CD14-positive monocyte (primary cell): ENCODE data around the gene AGXT2. TPM values are rescaled to one million over a fixed set of nuclear protein-coding genes. Genes with fewer than 3 reads are reported as not detected.

Experiments
- DNase-seq, 3 donors: peaks; one replicate each; pipeline ENCODE4 v3.0.0-alpha.2; 2011 to 2022
- H2AFZ ChIP-seq: 2 replicates; pipeline ENCODE4 v1.6.0; 2012; ENCODE audit warnings: mild to moderate bottlenecking, low read depth, low read length, inconsistent platforms; ENCODE audit not compliant: insufficient read depth, poor library complexity, severe bottlenecking
- H3K27ac ChIP-seq, 2 donors: 1 replicate in 1 of 2; 2 replicates in 1 of 2; pipeline ENCODE4 v1.5.1; 2012 to 2013; ENCODE audit warnings: low read length in 2 of 2, control low read depth in 1 of 2, inconsistent platforms in 1 of 2, low read depth in 1 of 2, mild to moderate bottlenecking in 1 of 2
- H3K27me3 ChIP-seq, 2 donors: one replicate each; pipeline versions ENCODE4 v1.6.0 to v1.6.1; 2011 to 2013; ENCODE audit warnings: low read length in 2 of 2; ENCODE audit not compliant: control insufficient read depth in 2 of 2, insufficient read depth in 2 of 2
- H3K36me3 ChIP-seq, 2 donors: replicated peaks in 1 of 2; 1 replicate in 1 of 2; 2 replicates in 1 of 2; pipeline versions ENCODE4 v1.5.1 to v1.6.1; 2012 to 2013; ENCODE audit warnings: low read length in 2 of 2, control low read depth in 1 of 2, inconsistent platforms in 1 of 2, mild to moderate bottlenecking in 1 of 2; ENCODE audit not compliant: insufficient read depth in 2 of 2, control insufficient read depth in 1 of 2
- H3K4me1 ChIP-seq, 2 donors: 1 replicate in 1 of 2; 2 replicates in 1 of 2; pipeline versions ENCODE4 v1.5.1 to v1.6.1; 2012 to 2013; ENCODE audit warnings: low read length in 2 of 2, control low read depth in 1 of 2, inconsistent platforms in 1 of 2, mild to moderate bottlenecking in 1 of 2, moderate library complexity in 1 of 2; ENCODE audit not compliant: insufficient read depth in 2 of 2, control insufficient read depth in 1 of 2
- H3K4me2 ChIP-seq: replicated peaks from 2 replicates; pipeline ENCODE3; 2012; ENCODE audit warnings: low read length, moderate library complexity, mild to moderate bottlenecking; ENCODE audit not compliant: poor library complexity, severe bottlenecking; ENCODE audit errors: extremely low read depth
- H3K4me3 ChIP-seq, 3 experiments: fragments of 200-600 bp in 1 of 3; sonication (generic) in 1 of 3; replicated peaks in 1 of 3; 1 replicate in 2 of 3; 2 replicates in 1 of 3; pipeline ENCODE4 v1.5.1; 2011 to 2013; ENCODE audit warnings: low read length in 3 of 3, mild to moderate bottlenecking in 3 of 3, control low read depth in 2 of 3, low read depth in 2 of 3, inconsistent platforms in 1 of 3, moderate library complexity in 1 of 3
- H3K79me2 ChIP-seq: 2 replicates; pipeline ENCODE4 v1.6.0; 2012; ENCODE audit warnings: mild to moderate bottlenecking, control low read depth, inconsistent platforms, low read length, moderate library complexity; ENCODE audit not compliant: insufficient read depth
- H3K9ac ChIP-seq: 2 replicates; pipeline ENCODE4 v1.6.0; 2017; ENCODE audit warnings: low read length, mild to moderate bottlenecking; ENCODE audit not compliant: insufficient read depth, poor library complexity, severe bottlenecking
- H3K9me3 ChIP-seq, 2 donors: replicated peaks in 1 of 2; 1 replicate in 1 of 2; 2 replicates in 1 of 2; pipeline versions ENCODE4 v1.5.1 to v1.6.1; 2012 to 2013; ENCODE audit warnings: low read length in 2 of 2, control low read depth in 1 of 2; ENCODE audit not compliant: control insufficient read depth in 1 of 2, insufficient read depth in 1 of 2
- H4K20me1 ChIP-seq: 2 replicates; pipeline ENCODE4 v1.6.0; 2012; ENCODE audit warnings: mild to moderate bottlenecking, low read length, control low read depth, moderate library complexity; ENCODE audit not compliant: insufficient read depth
- H3K27ac Mint-ChIP-seq, 7 donors: one replicate each; pipeline ENCODE4 v1.8.0; 2020; ENCODE audit warnings: mild to moderate bottlenecking in 7 of 7, mixed read lengths in 7 of 7, moderate library complexity in 6 of 7, inconsistent platforms in 2 of 7
- H3K27me3 Mint-ChIP-seq, 3 donors: one replicate each; pipeline ENCODE4 v1.8.0; 2021 to 2022; ENCODE audit warnings: low read depth in 3 of 3, mild to moderate bottlenecking in 3 of 3, mixed read lengths in 3 of 3, moderate library complexity in 3 of 3, inconsistent platforms in 1 of 3
- H3K36me3 Mint-ChIP-seq, 2 donors: one replicate each; pipeline ENCODE4 v1.8.0; 2020; ENCODE audit warnings: mixed read lengths in 2 of 2, inconsistent platforms in 1 of 2, mild to moderate bottlenecking in 1 of 2
- H3K4me1 Mint-ChIP-seq: one replicate; pipeline ENCODE4 v1.8.0; 2020; ENCODE audit warnings: mild to moderate bottlenecking, mixed read lengths
- H3K4me3 Mint-ChIP-seq, 2 donors: one replicate each; pipeline ENCODE4 v1.8.0; 2020; ENCODE audit warnings: mild to moderate bottlenecking in 2 of 2, mixed read lengths in 2 of 2, moderate library complexity in 1 of 2
- H3K9me3 Mint-ChIP-seq, 7 donors: one replicate each; pipeline ENCODE4 v1.8.0; 2020 to 2022; ENCODE audit warnings: mixed read lengths in 7 of 7, mild to moderate bottlenecking in 6 of 7, moderate library complexity in 6 of 7, inconsistent platforms in 2 of 7
- WGBS: methylation state at CpG from one replicate; pipeline ENCODE4 v1.1.5; 2013; ENCODE audit warnings: missing lambda C conversion rate; ENCODE audit not compliant: insufficient coverage; 5-methylcytosine and 5-hydroxymethylcytosine counted together
- intact Hi-C, 2 donors: fragments of 100-400 bp; cut with micrococcal nuclease; formaldehyde crosslinking; loops; one replicate each; pipeline versions ENCODE4 v1.15.0 to v1.15.1; 2023
- polyA plus RNA-seq, 3 donors: library from polyadenylated mRNA; depleted of rRNA in 1 of 3; unstranded in 2 of 3; stranded (reverse) in 1 of 3; fragments of 300-500 nt in 2 of 3; fragments of >200 nt in 1 of 3; fragmentation: Illumina TruSeq in 2 of 3; gene quantifications; 1 replicate in 2 of 3; 2 replicates in 1 of 3; pipeline ENCODE4 v1.2.3, GENCODE V29; 2012 to 2021
- TF ChIP-seq, protein P1 (sequence below): fragments of 200-600 bp; IDR thresholded peaks from one replicate; pipeline ENCODE4 v1.8.0; 2022; ENCODE audit warnings: antibody characterized with exemption, mild to moderate bottlenecking

AGXT2 gene
- polyA plus RNA-seq, 3 donors = not detected

DNA sequence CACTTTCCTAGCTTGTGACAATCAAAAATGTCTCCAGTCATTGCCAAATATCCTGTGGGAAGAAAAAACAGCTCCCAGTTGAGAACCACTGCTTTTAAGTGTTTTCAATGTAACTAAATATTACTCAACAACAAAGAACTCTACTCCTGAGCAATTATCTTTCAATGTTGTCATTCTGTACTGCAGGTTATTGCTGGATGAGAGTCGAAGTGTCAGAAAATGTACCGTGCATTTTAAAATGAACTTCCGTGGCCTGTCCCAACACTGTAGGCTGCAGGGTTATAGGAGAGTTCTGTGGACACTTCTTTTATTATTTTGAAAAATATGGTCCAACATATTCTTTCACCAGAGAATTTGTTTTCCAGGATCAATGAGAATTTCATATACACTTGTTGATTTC, 34.8 kb upstream of the AGXT2 start:
- H3K9me3 ChIP-seq = no peaks in the 10 kb centered on the region
- H3K27ac ChIP-seq = no peak overlapping the region
- Mint-ChIP-seq H3K36me3 (peaks cover 58 to 83% of the 10 kb centered on the region in 2 donors), H3K27me3 (peaks cover 0 to 1% (median 1%) of the 10 kb centered on the region in 3 donors), H3K4me1 (no peaks in the 10 kb centered on the region), H3K4me3 (no peak overlapping the region), H3K27ac (no peak overlapping the region), H3K9me3 (peaks cover 0 to 12% (median 3%) of the 10 kb centered on the region in 7 donors)
- no peaks in the 10 kb centered on the region for H4K20me1 ChIP-seq
- DNase-seq = no peak
- H3K4me2 ChIP-seq = no peak overlapping the region
- no peaks in the 10 kb centered on the region for H3K27me3 ChIP-seq
- H3K4me1 ChIP-seq = no peaks in the 10 kb centered on the region
- peaks cover 19 to 59% of the 10 kb centered on the region in 2 donors for H3K36me3 ChIP-seq
- TF ChIP-seq, protein P1, sequence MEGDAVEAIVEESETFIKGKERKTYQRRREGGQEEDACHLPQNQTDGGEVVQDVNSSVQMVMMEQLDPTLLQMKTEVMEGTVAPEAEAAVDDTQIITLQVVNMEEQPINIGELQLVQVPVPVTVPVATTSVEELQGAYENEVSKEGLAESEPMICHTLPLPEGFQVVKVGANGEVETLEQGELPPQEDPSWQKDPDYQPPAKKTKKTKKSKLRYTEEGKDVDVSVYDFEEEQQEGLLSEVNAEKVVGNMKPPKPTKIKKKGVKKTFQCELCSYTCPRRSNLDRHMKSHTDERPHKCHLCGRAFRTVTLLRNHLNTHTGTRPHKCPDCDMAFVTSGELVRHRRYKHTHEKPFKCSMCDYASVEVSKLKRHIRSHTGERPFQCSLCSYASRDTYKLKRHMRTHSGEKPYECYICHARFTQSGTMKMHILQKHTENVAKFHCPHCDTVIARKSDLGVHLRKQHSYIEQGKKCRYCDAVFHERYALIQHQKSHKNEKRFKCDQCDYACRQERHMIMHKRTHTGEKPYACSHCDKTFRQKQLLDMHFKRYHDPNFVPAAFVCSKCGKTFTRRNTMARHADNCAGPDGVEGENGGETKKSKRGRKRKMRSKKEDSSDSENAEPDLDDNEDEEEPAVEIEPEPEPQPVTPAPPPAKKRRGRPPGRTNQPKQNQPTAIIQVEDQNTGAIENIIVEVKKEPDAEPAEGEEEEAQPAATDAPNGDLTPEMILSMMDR = no peak
- H3K4me3 ChIP-seq = no peak overlapping the region
- no peak overlapping the region for H3K9ac ChIP-seq
- H3K79me2 ChIP-seq = no peaks in the 10 kb centered on the region
- H2AFZ ChIP-seq = no peak overlapping the region
- WGBS = no CpG with 5 or more reads among the region's 3 CpGs
- intact Hi-C loops = no loop called here

DNA sequence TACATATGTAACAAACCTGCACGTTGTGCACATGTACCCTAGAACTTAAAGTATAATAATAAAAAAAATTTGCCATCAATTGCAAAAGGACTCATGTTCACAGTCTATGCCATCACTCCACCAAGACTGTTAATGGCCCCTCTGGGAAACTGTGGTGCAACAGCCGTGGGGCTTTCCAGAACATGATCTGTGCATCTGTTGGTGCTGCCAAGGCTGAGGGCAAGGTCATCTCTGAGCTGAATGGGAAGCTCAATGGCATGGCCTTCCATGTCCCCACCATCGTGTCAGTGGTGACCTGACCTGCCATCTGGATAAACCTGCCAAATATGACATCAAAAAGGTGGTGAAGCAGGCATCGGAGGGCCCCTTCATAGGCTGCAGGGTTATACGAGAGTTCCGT, 33.4 kb upstream of the AGXT2 start:
- no peak for DNase-seq
- Mint-ChIP-seq H3K27me3 (no peaks in the 10 kb centered on the region), H3K9me3 (peaks cover 0 to 12% (median 4%) of the 10 kb centered on the region in 7 donors), H3K4me1 (no peaks in the 10 kb centered on the region), H3K36me3 (peaks cover 59 to 82% of the 10 kb centered on the region in 2 donors), H3K4me3 (no peak overlapping the region), H3K27ac (no peak overlapping the region)
- Histone ChIP-seq H4K20me1 (no peaks in the 10 kb centered on the region), H3K9ac (no peak overlapping the region), H3K9me3 (no peaks in the 10 kb centered on the region), H3K4me2 (no peak overlapping the region), H3K79me2 (no peaks in the 10 kb centered on the region), H3K27me3 (no peaks in the 10 kb centered on the region), H3K4me3 (no peak overlapping the region), H3K27ac (no peak overlapping the region), H3K4me1 (no peaks in the 10 kb centered on the region), H3K36me3 (peaks cover 18 to 51% of the 10 kb centered on the region in 2 donors), H2AFZ (no peak overlapping the region)
- intact Hi-C loops = no loop called here
- TF ChIP-seq, protein P1 = no peak
- WGBS = 83% methylated on average over 2 of the region's 6 CpGs
